WTC11 (cell line): ENCODE measurements around the gene TANGO2. TPM values are rescaled to one million over a fixed set of nuclear protein-coding genes. Genes with fewer than 3 reads are reported as not detected.

ENCODE experiments used
- ATAC-seq: fragments of 200-7000 bp; cut with Tn5 transposase; 2 replicates; pipeline ENCODE4 v1.10.0; 2021; ENCODE audit warnings: mild to moderate bottlenecking, moderate library complexity
- CTCF ChIA-PET: fragments of 300-600 bp; sonication (Branson Sonifier 250); formaldehyde crosslinking; loops from one replicate; lab custom pipeline; 2021; ENCODE audit warnings: antibody characterized with exemption; lab: Charles Lee
- POLR2A ChIA-PET: fragments of 350-600 bp; sonication (Branson Sonifier 250); formaldehyde crosslinking; loops from one replicate; lab custom pipeline; 2021; ENCODE audit warnings: antibody characterized with exemption; lab: Charles Lee
- DNase-seq: peaks from one replicate; pipeline ENCODE4 v3.0.0; 2021; ENCODE audit warnings: low spot score
- H3K27ac Mint-ChIP-seq: 2 replicates; pipeline ENCODE4 v1.8.0; 2021; ENCODE audit warnings: mixed read lengths
- H3K27me3 Mint-ChIP-seq: 2 replicates; pipeline ENCODE4 v1.8.0; 2021; ENCODE audit warnings: low read depth, mild to moderate bottlenecking, moderate library complexity, mixed read lengths
- H3K36me3 Mint-ChIP-seq: 2 replicates; pipeline ENCODE4 v1.8.0; 2021; ENCODE audit warnings: mixed read lengths
- H3K4me1 Mint-ChIP-seq: 2 replicates; pipeline ENCODE4 v1.8.0; 2022; ENCODE audit warnings: mixed read lengths
- H3K4me3 Mint-ChIP-seq: 2 replicates; pipeline ENCODE4 v1.8.0; 2021; ENCODE audit warnings: mild to moderate bottlenecking, moderate library complexity, mixed read lengths
- H3K9me3 Mint-ChIP-seq: 2 replicates; pipeline ENCODE4 v1.8.0; 2021; ENCODE audit warnings: mixed read lengths
- ATF2 ChIP-seq: sonication (generic); formaldehyde crosslinking; IDR thresholded peaks from 2 replicates; pipeline ENCODE4 v1.8.1; 2022; ENCODE audit warnings: low read depth, missing genetic modification reagents, borderline replicate concordance
- ETV6 ChIP-seq: sonication (generic); formaldehyde crosslinking; IDR thresholded peaks from 2 replicates; pipeline ENCODE4 v1.8.1; 2022; ENCODE audit warnings: mild to moderate bottlenecking, missing genetic modification reagents
- FOXK1 ChIP-seq: sonication (generic); formaldehyde crosslinking; IDR thresholded peaks from 2 replicates; pipeline ENCODE4 v1.8.0; 2022; ENCODE audit warnings: mild to moderate bottlenecking, moderate library complexity, missing genetic modification reagents
- GTF2I ChIP-seq: fragments of 250-450 bp; sonication (Bioruptor Pico); conservative IDR thresholded peaks from 2 replicates; pipeline ENCODE4 v1.4.0; 2021; ENCODE audit warnings: mild to moderate bottlenecking
- HMGA2 ChIP-seq: fragments of 250-450 bp; sonication (Bioruptor Pico); IDR thresholded peaks from 2 replicates; pipeline ENCODE4 v1.4.0; 2021; ENCODE audit warnings: mild to moderate bottlenecking, moderate library complexity
- MYBL2 ChIP-seq: sonication (generic); formaldehyde crosslinking; IDR thresholded peaks from 2 replicates; pipeline ENCODE4 v1.8.1; 2023; ENCODE audit warnings: mild to moderate bottlenecking, moderate library complexity, missing genetic modification reagents
- NFATC4 ChIP-seq: fragments of 250-450 bp; sonication (Bioruptor Pico); IDR thresholded peaks from 2 replicates; pipeline ENCODE4 v1.9.0; 2021; ENCODE audit warnings: mild to moderate bottlenecking
- NR1H2 ChIP-seq: sonication (generic); formaldehyde crosslinking; IDR thresholded peaks from 2 replicates; pipeline ENCODE4 v1.9.0; 2021; ENCODE audit warnings: mild to moderate bottlenecking, moderate library complexity, missing genetic modification reagents
- OVOL2 ChIP-seq: fragments of 250-450 bp; sonication (Bioruptor Pico); IDR thresholded peaks from 2 replicates; pipeline ENCODE4 v1.9.0; 2021; ENCODE audit warnings: mild to moderate bottlenecking, borderline replicate concordance
- SMAD3 ChIP-seq: sonication (generic); formaldehyde crosslinking; IDR thresholded peaks from 2 replicates; pipeline ENCODE4 v1.8.0; 2022; ENCODE audit warnings: missing genetic modification reagents, mild to moderate bottlenecking, borderline replicate concordance
- SMAD4 ChIP-seq: sonication (generic); formaldehyde crosslinking; IDR thresholded peaks from 2 replicates; pipeline ENCODE4 v1.8.0; 2022; ENCODE audit warnings: mild to moderate bottlenecking, missing genetic modification reagents
- SOX15 ChIP-seq: fragments of 250-450 bp; sonication (Bioruptor Pico); IDR thresholded peaks from 2 replicates; pipeline ENCODE4 v1.9.0; 2021; ENCODE audit warnings: mild to moderate bottlenecking
- TEAD1 ChIP-seq: sonication (generic); formaldehyde crosslinking; IDR thresholded peaks from 2 replicates; pipeline ENCODE4 v1.8.0; 2022; ENCODE audit warnings: mild to moderate bottlenecking, missing genetic modification reagents
- TEAD4 ChIP-seq: sonication (generic); formaldehyde crosslinking; IDR thresholded peaks from 2 replicates; pipeline ENCODE4 v1.8.0; 2022; ENCODE audit warnings: mild to moderate bottlenecking, missing genetic modification reagents
- ZNF138 ChIP-seq: sonication (generic); formaldehyde crosslinking; conservative IDR thresholded peaks from 2 replicates; pipeline ENCODE4 v1.8.1; 2022; ENCODE audit warnings: mild to moderate bottlenecking, moderate library complexity, missing genetic modification reagents
- ZNF263 ChIP-seq: sonication (generic); formaldehyde crosslinking; IDR thresholded peaks from 2 replicates; pipeline ENCODE4 v1.8.1; 2022; ENCODE audit warnings: low read depth, mild to moderate bottlenecking, moderate library complexity, missing genetic modification reagents
- ZNF425 ChIP-seq: fragments of 250-450 bp; sonication (Bioruptor Pico); conservative IDR thresholded peaks from 2 replicates; pipeline ENCODE4 v1.9.0; 2021; ENCODE audit warnings: mild to moderate bottlenecking
- ZNF512 ChIP-seq: sonication (generic); formaldehyde crosslinking; IDR thresholded peaks from 2 replicates; pipeline ENCODE4 v1.8.1; 2022; ENCODE audit warnings: missing genetic modification reagents, borderline replicate concordance
- total RNA-seq: library from RNA; stranded (reverse); gene quantifications from 3 replicates; pipeline ENCODE4 v1.2.3, GENCODE V29; 2021
- TF ChIP-seq, protein P1 (sequence below): fragments of 250-450 bp; sonication (Bioruptor Pico); IDR thresholded peaks from 2 replicates; pipeline ENCODE4 v1.9.0; 2021; ENCODE audit warnings: moderate library complexity, mild to moderate bottlenecking, inconsistent platforms, borderline replicate concordance
- TF ChIP-seq, protein P2 (sequence below): sonication (generic); formaldehyde crosslinking; IDR thresholded peaks from 2 replicates; pipeline ENCODE4 v1.8.0; 2023; ENCODE audit warnings: missing genetic modification reagents, mild to moderate bottlenecking, borderline replicate concordance
- TF ChIP-seq, protein P3 (sequence below): sonication (generic); formaldehyde crosslinking; IDR thresholded peaks from 2 replicates; pipeline ENCODE4 v1.8.1; 2023; ENCODE audit warnings: mild to moderate bottlenecking, missing genetic modification reagents, moderate library complexity

The TANGO2 gene
- total RNA-seq, 1 experiment from 2014 or later: 14.8 TPM

- Mint-ChIP-seq H3K9me3 (no peaks in the 10 kb centered on the region), H3K27ac (no peak overlapping the region), H3K27me3 (no peaks in the 10 kb centered on the region), H3K36me3 (no peaks in the 10 kb centered on the region), H3K4me1 (peaks cover under 1% of the 10 kb centered on the region; the same call in 1 of the 2 replicates), H3K4me3 (no peak overlapping the region)
- CTCF ChIA-PET: interaction anchor here (0.8 to 2.0 kb wide), 3 partner anchors 18 to 38 kb away, joined by 4 to 7 read pairs (median 4); no protein-coding TSS in a partner anchor
- DNase-seq: no peak
- POLR2A ChIA-PET: no interaction called here
- ATAC-seq: no peak
- TF ChIP-seq ZNF138 (no peak), NR1H2 (CRISPR knock-in tag) (no peak), TEAD1 (CRISPR knock-in tag) (no peak), HMGA2 (CRISPR knock-in tag) (no peak)
These were observed 29.6 kb upstream of the TANGO2 start for GRCh38 chr22:19991395-19991644.

DNA sequence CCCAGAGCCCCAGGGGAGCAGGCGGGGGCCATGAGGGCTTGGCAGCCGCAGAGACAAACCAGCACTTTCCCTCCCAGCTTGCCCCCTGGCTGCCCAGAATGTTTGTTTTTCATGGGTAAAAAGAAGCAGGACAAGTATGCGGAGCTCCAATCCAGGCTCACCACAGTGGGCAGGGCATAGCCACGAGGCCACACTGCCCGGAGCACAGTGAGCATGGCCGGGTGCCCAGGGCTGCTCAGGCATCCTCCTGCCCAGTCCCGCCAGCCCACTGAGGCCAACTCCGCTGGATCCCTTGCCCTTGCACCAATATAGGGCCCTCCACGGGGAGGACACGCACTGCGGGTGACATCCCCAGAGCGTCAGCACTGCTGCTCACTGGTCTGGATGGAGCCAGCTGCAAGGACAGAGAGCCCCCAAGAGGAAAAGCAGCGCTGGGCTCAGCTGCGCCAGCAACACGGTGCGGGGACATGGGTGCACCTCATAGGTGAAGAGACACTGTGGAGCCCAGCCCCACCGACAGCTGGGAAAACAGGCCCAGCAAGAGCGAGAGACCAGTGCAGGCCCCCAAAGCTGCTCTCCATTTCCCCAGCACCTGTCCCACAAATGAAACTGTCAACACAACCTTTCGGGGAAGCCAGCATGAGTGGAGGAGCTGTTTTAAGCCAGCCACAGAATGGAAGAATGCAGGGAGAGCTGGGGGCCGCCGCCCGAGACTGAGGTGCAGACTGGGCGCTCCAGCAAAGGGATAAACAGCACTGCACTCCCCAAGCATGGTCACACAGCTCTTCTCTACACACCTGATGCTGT is 29.1 kb upstream of the TANGO2 start:
- Mint-ChIP-seq H3K4me1 (no peaks in the 10 kb centered on the region), H3K27ac (no peak overlapping the region)
- DNase-seq (no peak), ATAC-seq (no peak)
- TF ChIP-seq ZNF512 (CRISPR knock-in tag) (no peak), SOX15 (CRISPR knock-in tag) (no peak), ZNF425 (CRISPR knock-in tag) (no peak), ZNF263 (CRISPR knock-in tag) (no peak)
- TF ChIP-seq, all 79 proteins: peak for 0
- no peaks in the 10 kb centered on the region for H3K36me3 Mint-ChIP-seq
- no peaks in the 10 kb centered on the region for H3K27me3 Mint-ChIP-seq
- no peaks in the 10 kb centered on the region for H3K9me3 Mint-ChIP-seq
- POLR2A ChIA-PET: no interaction called here
- CTCF ChIA-PET: interaction anchor here (0.6 to 1.7 kb wide), 5 partner anchors 18 to 38 kb away, joined by 3 to 7 read pairs (median 4); no protein-coding TSS in a partner anchor
- H3K4me3 Mint-ChIP-seq: no peak overlapping the region

- ChIA-PET POLR2A (no interaction called here), CTCF (interaction anchor here (0.6 to 1.7 kb wide), 4 partner anchors 20 to 39 kb away, joined by 3 to 7 read pairs (median 4); no protein-coding TSS in a partner anchor)
- Mint-ChIP-seq H3K4me1 (no peaks in the 10 kb centered on the region), H3K36me3 (no peaks in the 10 kb centered on the region), H3K4me3 (no peak overlapping the region), H3K9me3 (no peaks in the 10 kb centered on the region), H3K27ac (no peak overlapping the region), H3K27me3 (no peaks in the 10 kb centered on the region)
- no peak for ATAC-seq
- DNase-seq: no peak
- no peak for TF ChIP-seq NFATC4
- TF ChIP-seq SMAD4 (CRISPR knock-in tag): no peak
- no peak for TF ChIP-seq TEAD4 (CRISPR knock-in tag)
- TF ChIP-seq, protein P1, sequence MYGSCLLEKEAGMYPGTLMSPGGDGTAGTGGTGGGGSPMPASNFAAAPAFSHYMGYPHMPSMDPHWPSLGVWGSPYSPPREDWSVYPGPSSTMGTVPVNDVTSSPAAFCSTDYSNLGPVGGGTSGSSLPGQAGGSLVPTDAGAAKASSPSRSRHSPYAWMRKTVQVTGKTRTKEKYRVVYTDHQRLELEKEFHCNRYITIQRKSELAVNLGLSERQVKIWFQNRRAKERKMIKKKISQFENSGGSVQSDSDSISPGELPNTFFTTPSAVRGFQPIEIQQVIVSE (CRISPR knock-in tag): no peak
- no peak for TF ChIP-seq GTF2I
- TF ChIP-seq, protein P2, sequence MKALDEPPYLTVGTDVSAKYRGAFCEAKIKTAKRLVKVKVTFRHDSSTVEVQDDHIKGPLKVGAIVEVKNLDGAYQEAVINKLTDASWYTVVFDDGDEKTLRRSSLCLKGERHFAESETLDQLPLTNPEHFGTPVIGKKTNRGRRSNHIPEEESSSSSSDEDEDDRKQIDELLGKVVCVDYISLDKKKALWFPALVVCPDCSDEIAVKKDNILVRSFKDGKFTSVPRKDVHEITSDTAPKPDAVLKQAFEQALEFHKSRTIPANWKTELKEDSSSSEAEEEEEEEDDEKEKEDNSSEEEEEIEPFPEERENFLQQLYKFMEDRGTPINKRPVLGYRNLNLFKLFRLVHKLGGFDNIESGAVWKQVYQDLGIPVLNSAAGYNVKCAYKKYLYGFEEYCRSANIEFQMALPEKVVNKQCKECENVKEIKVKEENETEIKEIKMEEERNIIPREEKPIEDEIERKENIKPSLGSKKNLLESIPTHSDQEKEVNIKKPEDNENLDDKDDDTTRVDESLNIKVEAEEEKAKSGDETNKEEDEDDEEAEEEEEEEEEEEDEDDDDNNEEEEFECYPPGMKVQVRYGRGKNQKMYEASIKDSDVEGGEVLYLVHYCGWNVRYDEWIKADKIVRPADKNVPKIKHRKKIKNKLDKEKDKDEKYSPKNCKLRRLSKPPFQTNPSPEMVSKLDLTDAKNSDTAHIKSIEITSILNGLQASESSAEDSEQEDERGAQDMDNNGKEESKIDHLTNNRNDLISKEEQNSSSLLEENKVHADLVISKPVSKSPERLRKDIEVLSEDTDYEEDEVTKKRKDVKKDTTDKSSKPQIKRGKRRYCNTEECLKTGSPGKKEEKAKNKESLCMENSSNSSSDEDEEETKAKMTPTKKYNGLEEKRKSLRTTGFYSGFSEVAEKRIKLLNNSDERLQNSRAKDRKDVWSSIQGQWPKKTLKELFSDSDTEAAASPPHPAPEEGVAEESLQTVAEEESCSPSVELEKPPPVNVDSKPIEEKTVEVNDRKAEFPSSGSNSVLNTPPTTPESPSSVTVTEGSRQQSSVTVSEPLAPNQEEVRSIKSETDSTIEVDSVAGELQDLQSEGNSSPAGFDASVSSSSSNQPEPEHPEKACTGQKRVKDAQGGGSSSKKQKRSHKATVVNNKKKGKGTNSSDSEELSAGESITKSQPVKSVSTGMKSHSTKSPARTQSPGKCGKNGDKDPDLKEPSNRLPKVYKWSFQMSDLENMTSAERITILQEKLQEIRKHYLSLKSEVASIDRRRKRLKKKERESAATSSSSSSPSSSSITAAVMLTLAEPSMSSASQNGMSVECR (CRISPR knock-in tag): no peak
- TF ChIP-seq ATF2: no peak
- TF ChIP-seq SMAD3 (CRISPR knock-in tag): no peak
- TF ChIP-seq ETV6 (CRISPR knock-in tag): no peak
- TF ChIP-seq, protein P3, sequence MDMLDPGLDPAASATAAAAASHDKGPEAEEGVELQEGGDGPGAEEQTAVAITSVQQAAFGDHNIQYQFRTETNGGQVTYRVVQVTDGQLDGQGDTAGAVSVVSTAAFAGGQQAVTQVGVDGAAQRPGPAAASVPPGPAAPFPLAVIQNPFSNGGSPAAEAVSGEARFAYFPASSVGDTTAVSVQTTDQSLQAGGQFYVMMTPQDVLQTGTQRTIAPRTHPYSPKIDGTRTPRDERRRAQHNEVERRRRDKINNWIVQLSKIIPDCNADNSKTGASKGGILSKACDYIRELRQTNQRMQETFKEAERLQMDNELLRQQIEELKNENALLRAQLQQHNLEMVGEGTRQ (CRISPR knock-in tag): no peak
- no peak for TF ChIP-seq FOXK1
- TF ChIP-seq MYBL2 (CRISPR knock-in tag): no peak
- TF ChIP-seq OVOL2: no peak
These were observed 28.4 kb upstream of the TANGO2 start for GRCh38 chr22:19992481-19992911.
